HCEC 1CT (cell line): ENCODE measurements around the gene CPVL.

Experiments used
- DNase-seq: peaks from one replicate; pipeline ENCODE4 v3.0.0-alpha.2; 2017

The CPVL gene

DNA sequence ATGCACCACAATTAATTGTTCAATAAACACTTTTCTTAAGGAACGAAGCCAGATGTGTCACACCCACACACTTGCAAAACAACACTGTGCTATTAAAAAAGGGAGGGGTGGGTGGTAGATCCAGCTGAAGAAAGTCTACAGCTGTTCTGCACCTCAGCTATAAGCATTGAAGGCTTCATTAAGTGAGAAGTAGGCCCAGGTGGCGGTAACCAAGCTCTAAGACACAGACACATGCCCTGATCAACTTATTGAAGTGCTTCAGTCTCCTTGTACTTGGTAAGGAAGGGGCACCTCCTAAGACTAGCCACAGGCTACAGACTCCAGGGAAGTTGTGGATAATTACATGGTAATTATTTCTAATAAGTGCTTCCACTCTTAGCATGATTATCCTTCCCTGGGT lies 4.5 kb upstream of the CPVL start:
- no peak for DNase-seq

DNA sequence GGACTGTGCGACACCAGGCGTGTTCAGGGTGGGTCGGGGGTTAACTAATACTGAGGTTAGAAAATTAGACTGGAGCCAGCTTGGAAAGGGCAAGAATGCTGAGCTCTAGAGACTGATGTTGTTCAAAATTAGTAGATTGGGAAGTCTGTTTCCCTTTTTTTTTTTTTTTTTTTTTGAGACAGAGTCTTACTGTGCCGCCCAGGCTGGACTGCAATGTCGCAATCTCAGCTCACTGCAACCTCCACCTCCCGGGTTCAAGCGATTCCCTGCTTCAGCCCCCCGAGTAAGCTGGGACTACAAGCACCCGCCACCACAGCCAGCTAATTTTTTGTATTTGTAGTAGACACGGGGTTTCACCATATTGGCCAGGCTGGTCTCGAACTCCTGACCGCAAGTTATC lies 2.7 kb upstream of the CPVL start:
- no peak for DNase-seq

DNA sequence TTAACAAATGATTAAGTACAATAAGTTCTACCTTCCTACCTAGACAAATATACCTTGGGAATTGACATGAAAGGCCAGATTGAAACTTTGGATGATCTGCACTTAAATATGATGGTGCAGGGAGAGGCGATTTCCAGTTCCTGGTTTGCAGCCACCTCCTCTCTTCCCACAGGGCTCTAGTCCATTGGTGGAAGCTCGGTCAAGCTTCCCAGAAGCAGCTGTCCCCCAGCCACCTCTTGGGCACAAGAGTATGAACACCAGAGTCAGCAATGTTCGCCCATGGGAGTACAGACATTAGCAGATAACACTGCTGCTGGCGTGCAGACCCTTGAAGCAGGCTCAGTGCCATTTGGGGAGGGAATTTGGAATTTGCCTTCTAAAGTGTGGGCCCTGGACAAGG lies 1.5 kb upstream of the CPVL start:
- no peak for DNase-seq

DNA sequence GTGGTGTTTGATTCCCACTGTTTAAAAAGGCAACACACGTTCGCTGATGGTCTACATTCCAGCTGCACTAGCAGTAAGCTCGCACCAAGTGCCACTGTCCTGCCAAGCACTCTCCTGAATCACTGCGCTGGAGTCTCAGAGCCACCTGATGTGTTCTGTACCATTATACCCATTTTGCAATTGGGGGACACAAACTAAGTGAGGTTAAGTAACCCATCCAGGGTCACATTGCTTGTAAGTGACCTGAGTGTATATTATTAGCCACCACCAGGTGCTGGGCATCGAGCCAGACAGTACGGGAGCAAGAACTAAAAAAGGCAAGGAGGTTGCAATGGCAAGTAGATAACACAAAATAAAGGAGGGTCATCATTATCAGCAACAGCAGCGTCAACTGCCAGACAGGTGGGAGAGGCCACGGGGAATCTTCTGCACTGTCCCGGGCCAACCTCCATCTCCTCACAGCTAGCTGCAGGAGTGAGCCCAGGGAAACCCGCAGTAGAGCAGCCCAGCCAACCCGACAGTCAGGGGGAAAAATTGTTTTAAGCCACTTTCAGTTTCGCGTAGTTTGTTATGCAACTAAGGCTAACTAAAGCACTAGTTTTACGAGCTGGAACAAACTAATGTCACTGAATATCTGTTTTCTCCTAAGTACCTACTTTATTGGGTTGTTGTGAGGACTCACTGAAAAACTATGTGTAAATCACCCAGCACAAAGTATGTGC lies 712 bp upstream of the CPVL start:
- no peak for DNase-seq

DNA sequence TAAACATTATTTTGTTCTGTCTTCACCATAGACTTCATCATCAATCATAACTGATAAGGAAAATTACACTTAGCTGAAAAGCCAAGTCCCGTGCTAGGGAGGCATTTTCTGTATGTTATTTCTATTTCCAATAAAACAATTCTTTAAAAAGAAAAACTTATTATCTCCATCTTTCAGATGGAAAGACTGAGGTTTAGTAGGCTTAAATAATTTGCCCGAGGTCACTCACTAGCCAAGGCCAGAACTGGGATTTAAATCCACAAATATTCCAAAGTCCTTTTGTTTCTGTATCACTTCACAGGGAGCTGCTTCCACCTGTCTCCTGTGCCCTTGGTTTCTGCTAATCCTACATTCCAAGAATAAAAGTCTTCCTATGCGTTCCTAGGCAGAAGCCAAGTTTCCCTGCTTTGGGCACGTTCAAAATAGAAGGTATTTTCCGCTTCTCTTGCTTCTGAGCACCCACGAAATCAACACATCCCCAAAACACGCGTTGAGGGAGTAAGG lies 732 bp downstream of the CPVL start:
- no peak for DNase-seq

DNA sequence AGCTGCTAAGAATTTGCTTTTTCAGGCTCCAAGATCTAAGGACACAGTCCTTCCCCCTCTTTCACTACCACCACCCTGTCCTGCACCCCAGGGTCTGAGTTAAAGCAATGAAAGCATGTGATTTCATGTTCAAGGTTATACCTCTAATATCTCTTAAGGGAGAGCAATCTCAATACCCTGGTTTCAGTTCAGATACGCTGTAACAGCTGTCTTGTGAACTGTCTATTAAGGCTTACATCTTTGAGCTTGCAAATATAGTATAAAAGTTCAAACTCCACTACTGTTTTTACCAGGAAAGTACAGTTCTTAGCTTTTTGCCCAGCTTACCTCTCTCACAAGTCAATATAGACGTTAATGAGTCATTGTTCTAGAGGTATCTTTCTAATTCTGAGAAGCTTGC lies 2.6 kb downstream of the CPVL start:
- no peak for DNase-seq

DNA sequence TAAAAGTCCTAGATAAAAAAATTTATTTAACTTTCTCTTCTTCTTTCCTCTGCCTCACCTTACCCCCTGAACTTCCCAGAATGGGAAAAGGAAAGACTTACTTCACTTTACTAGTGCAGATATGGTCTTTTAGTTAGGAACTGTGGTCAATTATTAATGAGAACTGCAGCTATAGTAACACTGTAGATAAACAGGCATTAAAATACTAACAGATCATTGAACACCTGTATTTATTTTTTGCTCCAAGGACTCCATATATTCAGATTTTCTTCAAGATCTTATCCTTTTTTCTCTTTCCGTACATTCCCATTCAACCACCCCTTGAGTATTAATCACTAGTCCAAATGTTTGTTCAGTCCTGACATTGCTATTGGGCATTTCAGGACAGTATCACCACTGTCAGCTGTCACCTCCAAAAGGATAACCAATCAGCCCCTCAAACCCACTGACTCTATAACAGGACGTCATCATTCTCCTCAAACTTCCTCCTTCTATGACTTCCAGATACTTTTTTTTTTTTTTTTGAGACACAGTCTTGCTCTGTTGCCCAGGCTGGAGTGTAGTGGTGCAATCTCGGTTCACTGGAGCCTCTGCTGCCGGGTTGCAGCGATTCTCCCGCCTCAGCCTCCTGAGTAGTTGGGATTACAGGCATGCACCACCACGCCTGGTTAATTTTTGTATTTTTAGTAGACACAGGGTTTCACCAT lies 4.2 kb downstream of the CPVL start:
- DNase-seq, result no peak

DNA sequence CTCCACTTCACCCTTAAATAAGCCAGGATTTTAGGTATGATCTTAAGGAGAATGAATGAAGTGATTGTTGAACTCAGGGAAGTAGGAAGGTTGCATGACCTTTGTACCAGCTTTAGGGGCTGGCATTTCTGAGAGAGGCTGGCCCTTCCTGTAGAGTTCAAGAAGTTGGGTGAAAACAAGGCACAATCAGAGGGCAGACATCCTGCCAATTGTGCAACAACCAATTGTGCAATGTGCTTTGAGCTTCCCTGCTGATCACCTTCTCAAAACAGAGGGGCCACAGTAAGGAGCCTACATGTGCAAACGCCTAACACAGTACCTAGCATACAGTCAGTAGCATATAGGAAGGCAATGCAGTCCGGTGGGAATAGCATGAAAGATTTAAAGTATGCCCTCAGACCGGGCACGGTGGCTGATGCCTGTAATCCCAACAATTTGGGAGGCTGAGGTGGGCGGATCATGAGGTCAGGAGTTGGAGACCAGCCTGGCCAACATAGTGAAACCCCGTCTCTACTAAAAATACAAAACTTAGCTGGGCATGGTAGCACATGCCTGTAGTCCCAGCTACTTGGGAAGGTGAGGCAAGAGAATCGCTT lies 5.4 kb downstream of the CPVL start:
- no peak for DNase-seq

DNA sequence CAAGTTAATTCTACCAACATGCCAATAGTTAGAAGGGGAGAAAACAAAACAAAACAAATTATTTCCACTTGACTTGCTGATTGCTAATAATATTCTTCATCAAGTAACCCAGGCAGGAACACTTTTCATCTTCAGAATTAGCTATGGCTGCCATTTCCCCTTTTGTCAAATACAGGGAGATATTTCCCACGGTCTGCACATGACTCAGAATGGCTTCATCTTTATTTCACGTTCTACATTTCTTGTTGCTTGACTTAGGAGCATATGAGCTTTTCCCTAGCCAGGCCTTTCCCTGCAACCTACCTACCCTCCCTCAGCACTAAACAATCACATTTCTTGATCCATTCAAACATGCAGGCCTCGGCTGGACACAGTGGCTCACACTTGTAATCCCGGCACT lies 6.5 kb downstream of the CPVL start:
- DNase-seq, result no peak

DNA sequence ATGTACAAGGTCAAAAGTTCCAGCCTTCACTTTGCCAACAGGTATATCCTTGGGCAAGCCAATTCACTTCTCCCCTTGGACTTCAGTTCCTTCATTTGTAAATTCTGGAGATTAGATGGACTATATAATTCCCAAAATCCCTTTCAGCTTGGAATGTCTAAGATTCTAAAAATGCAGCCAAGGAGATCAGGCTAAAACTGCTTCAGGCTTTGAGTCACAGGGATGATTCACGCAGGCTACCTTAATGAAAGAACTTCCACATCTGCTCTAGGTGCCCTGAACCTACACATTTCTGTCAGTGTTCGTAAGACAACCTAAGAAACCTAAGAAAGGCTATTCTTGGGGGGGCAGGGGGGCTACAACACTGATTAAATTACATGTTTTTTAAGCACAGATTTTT lies 7.1 kb downstream of the CPVL start:
- no peak for DNase-seq

DNA sequence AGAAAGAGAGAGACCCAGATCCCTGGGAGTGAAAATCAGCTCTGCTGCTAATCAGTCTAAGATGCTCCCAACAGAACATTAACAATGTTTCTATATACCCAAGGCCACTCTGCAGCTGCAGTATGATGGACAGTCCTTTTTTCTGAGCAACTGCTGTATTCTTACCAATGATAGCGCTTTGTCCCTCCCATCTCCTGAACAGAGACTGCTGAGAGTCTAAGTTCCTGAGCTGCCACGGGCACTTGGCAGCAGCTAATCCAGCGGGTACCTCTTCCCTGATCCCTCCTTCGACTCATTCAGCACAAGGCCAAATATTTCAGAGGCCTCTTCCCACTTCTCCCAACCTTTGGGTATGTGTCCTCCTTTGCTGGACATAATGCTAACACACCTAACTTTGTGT lies 7.7 kb downstream of the CPVL start:
- DNase-seq, result no peak

DNA sequence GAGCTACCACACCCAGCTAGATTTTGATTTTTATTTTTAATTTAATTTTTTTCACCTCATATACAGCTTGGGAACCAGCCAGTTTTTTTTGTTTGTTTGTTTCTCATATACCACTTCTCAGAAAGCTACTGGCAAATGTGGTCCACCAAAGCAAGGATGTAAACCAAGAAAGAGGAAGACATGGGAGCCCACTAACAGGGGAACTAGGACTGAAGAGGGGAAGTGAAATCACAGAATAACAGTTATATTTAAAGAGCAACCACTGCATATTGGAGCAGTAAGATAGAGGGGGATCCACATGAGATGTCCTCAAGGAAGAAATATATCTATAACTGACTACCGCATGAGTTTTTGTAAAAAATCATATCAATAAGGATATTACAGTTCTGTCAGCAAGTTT lies 10.5 kb downstream of the CPVL start:
- DNase-seq, result no peak

DNA sequence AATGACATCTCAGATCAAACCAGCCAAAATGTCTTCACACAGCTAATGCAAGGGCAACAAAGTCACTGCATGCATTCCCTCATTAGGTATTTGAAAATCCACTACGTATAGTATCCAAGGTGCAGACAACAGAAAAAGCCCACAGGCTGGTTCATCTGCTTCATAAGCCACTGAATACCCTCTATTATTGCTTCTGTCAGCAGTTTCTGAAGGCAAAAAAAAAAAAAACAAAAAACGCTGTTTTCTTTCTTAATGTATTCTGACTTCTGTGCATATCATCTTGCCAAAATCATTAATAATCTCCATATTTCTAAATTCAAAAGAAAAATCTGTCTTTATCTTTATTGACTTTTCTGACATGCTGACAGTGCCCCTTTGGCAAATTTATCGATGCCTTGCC lies 13.4 kb downstream of the CPVL start:
- no peak for DNase-seq

DNA sequence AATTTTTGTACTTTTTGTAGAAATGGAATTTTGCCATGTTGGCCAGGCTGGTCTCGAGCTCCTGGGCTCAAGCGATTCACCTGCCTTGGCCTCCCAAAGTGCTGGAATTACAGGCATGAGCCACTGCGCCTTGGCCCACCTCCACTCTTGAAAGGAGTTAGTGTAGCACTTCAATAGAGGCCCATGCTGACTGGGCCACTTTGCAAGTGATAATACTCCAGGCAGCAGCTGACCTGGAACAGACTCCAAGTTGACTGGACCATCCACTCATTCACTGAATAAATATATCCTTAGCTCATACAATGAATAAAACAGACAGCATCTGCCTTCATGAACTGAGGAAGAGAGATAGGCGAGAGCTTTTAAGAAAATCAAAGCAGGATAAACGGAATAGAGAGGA lies 14.7 kb downstream of the CPVL start:
- DNase-seq, result no peak

DNA sequence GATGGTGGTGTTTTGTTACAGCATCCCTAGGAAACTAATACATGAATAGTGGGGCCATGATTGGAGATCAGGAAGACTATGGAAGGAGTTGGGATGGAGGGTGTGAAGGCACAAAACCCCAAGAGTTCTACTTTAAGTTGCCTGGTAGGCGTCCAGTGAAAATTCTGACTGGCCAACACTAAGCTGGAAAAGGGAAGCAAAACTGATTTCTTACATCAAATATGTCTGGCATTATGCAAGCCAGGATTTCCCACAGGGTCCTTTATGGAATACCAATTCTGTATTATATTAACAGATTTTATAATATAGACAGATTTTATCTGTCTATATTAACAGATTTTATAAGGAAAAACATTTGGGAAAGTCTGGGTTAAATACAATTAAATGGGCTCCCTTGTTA lies 16.2 kb downstream of the CPVL start:
- DNase-seq, result no peak

DNA sequence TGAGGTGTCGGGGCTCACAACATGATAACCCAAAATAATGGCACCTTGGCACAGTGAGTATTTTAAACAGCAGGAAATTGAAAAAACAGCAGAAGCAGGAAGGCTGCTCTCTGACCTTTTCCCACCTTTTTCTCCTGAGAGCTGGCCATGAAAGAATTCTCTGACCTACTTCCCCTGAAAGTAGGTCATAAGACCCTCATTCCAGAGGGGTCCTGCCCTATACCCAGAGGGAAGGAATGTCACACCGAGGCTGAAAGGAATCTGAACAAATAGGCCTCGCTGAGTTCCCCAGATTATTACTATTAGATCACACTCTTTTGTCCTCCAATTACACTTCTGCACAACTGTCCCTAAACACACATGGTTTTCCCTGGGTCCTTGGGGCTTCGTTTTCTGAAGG lies 18.8 kb downstream of the CPVL start:
- DNase-seq, result no peak

DNA sequence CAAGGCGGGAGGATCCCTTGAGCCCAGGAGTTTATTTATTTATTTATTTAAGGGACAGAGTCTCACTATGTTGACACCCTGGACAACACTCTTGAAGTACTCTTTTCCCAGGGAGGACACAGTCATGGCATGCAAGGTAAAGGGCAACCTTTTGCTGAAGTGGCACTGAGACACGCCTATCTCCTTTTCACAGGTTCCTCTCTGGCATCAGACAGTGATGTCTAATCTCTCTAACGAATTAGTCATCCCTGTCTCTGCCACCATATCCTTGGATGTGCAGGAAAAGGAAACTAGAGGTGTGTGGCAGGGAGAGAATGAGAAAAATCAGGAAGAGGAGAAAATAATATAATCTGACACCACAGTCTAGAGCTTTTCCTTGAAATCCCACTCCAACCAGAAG lies 19.5 kb downstream of the CPVL start:
- no peak for DNase-seq

DNA sequence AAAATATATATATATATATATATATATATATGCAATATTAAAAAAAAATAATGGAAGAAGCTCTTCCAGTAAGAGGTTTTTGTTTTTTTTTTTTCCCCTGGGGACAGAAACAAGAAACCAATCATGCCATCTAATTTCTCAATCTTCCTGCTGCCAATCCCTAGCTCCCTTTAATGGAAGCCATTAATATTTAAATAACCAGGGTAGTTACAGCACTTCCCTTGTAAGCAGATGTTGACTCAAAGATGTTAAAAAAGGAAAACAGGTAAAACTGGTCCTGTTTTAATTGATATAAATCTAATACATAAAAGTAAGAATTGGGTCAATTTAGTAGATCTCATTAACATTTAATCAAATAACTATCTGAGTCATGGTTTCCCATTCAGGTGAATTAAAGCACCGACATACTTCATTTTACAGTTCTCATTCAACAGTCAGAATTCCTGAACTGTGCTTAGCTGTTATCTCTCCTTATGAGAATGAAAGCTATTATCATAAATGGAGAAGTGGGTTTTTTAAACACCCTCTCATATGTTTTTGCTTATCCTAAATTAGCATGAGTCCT lies 22.6 kb downstream of the CPVL start:
- DNase-seq, result no peak

DNA sequence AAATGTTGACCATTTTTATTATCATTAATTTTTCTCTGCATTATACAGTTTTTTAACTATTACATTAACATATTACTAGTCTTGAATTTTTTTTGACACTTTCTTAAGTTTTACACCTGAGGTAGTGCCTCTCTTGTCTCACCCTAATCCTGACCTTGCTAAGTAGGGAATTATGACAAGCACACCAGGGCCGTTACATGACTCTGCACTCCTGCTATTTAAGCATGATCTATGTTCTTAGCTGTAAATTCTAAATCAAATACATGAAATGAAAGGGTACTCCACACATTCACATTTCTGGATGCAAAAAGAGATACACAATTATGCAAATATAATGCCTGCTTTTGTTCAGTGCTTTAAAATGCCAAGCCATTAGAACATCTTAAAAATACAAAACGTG lies 23.6 kb downstream of the CPVL start:
- no peak for DNase-seq

DNA sequence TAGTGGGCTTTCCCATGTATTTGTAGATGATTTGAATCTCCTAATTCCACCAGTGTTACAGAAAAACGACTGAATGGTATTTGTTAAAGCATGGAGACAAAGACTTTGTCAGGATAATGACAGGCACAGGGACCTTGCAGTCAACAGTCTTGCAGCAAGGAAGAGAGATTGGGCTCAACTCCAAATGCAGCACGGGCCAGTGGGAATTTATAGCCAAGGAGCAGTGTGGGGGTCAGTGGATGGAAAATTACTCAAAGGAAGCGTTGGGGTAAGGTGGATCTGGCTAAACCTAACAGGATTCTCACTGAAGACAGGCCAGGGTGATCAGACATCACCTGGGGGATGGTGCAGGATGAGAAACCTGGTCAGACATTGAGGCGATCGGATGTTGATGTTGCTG lies 24.3 kb downstream of the CPVL start:
- DNase-seq, result no peak

DNA sequence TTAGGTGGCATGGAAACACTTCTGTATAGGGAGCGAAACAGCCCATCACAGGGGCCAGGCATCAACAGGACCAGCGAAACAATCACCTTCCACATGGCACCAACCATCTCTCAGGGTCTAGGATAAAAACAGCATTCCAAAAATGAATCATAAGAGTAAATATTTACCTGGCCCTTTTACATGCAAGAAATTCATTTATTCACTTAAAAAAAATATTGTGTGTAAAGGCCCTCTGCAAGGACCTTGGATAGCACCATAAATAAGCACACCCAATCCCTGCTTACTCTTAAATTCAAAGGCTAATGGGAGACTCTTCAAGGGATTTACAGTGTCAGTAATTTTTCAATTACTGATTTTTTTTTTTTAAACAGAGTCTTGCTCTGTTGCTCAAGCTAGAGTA lies 25.4 kb downstream of the CPVL start:
- no peak for DNase-seq

DNA sequence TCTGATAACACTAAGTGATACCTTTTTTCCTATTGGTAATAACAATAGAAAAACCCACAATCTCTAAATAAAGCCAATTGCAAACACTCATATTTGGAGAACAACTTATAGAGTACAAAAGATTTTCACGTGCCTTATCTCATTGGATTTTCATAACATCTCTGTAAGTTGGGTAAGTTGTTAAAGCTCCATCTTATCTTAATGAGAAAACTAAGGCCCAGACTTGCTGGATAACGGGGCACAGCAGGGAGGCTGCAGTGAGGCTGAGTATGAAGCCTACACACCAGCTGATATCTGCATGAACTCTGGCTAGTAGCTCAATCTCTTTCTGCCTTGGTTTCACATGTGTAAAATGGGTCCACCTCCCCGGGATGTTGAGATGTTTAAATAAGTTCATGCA lies 26.8 kb downstream of the CPVL start:
- no peak for DNase-seq

DNA sequence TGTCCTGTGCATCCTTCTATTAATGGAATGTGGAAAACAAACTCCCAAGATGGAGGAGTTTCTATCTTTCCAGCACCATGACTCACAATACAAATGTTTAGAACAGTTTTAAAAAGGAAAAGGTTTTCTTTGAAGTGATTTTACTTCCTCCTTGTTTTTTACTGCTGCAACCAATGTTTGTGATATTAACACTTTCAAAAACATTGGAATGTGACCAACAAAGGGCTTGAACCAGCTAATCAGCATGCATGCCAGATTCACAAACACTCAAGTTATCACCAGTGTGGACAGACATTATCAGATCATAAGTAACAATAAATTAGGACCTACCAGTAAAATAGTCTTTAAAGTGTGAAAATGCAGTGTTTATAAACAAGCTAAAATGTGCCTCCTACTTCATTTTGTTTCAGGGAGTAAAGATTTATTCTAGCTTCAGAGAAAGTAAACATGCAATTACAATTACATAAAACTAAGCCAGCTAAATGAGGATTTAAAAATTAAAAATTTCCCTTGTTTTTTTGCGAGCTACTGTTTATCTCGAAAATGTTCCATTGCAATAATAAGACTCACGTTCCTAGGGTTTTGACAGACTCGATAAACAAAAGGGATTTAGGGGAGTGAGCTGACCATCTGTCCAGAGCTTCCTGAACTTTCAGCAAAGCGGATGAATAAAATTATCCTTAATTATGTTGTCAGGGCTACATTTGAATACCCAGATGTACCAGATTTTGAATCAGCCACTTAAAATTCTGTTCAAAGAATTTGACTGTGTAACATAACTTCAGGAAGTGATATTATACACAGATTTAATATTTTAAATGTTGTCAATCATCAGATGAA lies 29.8 kb downstream of the CPVL start:
- DNase-seq, result no peak
